ENCODE results near the gene FKBP11.

- TF ChIP-seq CTCF (IDR thresholded peaks at IDR 0.05), result no peak
- TF ChIP-seq POLR2A (IDR thresholded peaks at IDR 0.05), result no peak
These were observed 32.1 kb upstream of the FKBP11 start, which contains the start of gene ARF3 for GRCh38 chr12:48957141-48958048.

Data from testis (tissue), 2 donors.